Stimulated activated CD4-positive, alpha-beta T cell treated with anti-CD3 and anti-CD28 coated beads, TNF-alpha, amount 100 ng/mL, for 1 hour (primary cell): ENCODE data around the gene UBXN6.
A peak's percentile ranks its signal among the peaks of the same experiment; 100 is the strongest.

Source experiments
- DNase-seq, 3 donors: peaks; one replicate each; pipeline ENCODE4 v3.0.0-alpha.2; 2020; ENCODE audit warnings: low read depth in 3 of 3, low spot score in 1 of 3

UBXN6 gene

GRCh38 chr19:4493929-4494690 lies 36.5 kb upstream of the UBXN6 start:
- no peak for DNase-seq

GRCh38 chr19:4493104-4493928 lies 35.7 kb upstream of the UBXN6 start:
- no peak for DNase-seq

GRCh38 chr19:4492337-4493103 lies 34.9 kb upstream of the UBXN6 start:
- DNase-seq, result no peak

- no peak for DNase-seq
These were observed 33.9 kb upstream of the UBXN6 start for GRCh38 chr19:4491446-4491845.

GRCh38 chr19:4488496-4488895 lies 30.9 kb upstream of the UBXN6 start:
- DNase-seq, result no peak

- DNase-seq, result no peak
These were observed 30.0 kb upstream of the UBXN6 start for GRCh38 chr19:4487572-4487971.

GRCh38 chr19:4483385-4483784 lies 25.8 kb upstream of the UBXN6 start:
- DNase-seq, result no peak

GRCh38 chr19:4482721-4483364 lies 25.2 kb upstream of the UBXN6 start:
- DNase-seq, result no peak

GRCh38 chr19:4477034-4477801 lies 19.6 kb upstream of the UBXN6 start:
- no peak for DNase-seq

GRCh38 chr19:4474514-4475022 lies 17.0 kb upstream of the UBXN6 start:
- DNase-seq, result no peak

GRCh38 chr19:4473763-4474513 lies 16.3 kb upstream of the UBXN6 start:
- no peak for DNase-seq

GRCh38 chr19:4473011-4473762 lies 15.6 kb upstream of the UBXN6 start:
- no peak for DNase-seq

GRCh38 chr19:4472174-4472974 lies 14.8 kb upstream of the UBXN6 start, which contains the start of gene HDGFL2:
Gene HDGFL2 (plus strand): TSS chr19:4472297. CDS start chr19:4472351, 54 bp downstream.
- DNase-seq, result peak in 1 of 3 donors; percentile 88

GRCh38 chr19:4471403-4472173 lies 14.0 kb upstream of the UBXN6 start:
- peak; percentile 85 to 95 (median 95) for DNase-seq

- no peak for DNase-seq
These were observed 10.2 kb upstream of the UBXN6 start for GRCh38 chr19:4467835-4468234.

- no peak for DNase-seq
These were observed 7.4 kb upstream of the UBXN6 start for GRCh38 chr19:4464815-4465581.
